Measurements from ENCODE around the gene METTL9. TPM values are rescaled to one million over a fixed set of nuclear protein-coding genes. Genes with fewer than 3 reads are reported as not detected.

METTL9 gene
- total and polyA plus RNA-seq, 3 donors from 2014 or later = 42.4 to 77.5 (median 70.5) TPM

DNA sequence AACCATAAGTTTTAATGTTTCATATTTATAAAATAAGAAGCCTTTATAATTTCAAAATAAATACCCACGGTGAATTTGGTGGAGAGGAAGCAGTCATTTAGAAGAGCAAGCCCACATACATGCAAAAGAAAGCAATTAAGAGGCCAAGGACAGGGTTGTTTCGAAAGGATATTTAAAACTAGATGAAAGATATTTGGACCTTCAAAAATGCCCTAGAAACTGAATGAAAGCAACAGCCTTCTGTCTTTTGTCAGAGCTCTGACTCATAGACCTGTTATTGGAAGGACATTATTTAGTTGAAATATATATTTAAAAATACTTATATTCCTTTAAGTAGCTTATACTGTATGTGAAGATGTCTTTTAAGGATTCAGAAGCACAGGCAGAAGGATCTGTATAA is 8.6 kb upstream of the METTL9 start:
- Histone ChIP-seq H3K4me3 (no peak overlapping the region), H3K9me3 (no peaks in the 10 kb centered on the region), H3K27me3 (no peaks in the 10 kb centered on the region), H3K27ac (no peak overlapping the region), H3K4me1 (no peaks in the 10 kb centered on the region), H3K36me3 (ENCODE audit: low read depth, missing control alignments) (no peaks in the 10 kb centered on the region)
- 51 to 53% methylated on average over 2 of the region's 2 CpGs for WGBS, 2 donors
- intact Hi-C loops (cut with DNase I; ENCODE audit: low total_unique reads) = no loop called here
- TF ChIP-seq POLR2A (IDR thresholded peaks at IDR 0.05) = no peak
- TF ChIP-seq, protein P1, sequence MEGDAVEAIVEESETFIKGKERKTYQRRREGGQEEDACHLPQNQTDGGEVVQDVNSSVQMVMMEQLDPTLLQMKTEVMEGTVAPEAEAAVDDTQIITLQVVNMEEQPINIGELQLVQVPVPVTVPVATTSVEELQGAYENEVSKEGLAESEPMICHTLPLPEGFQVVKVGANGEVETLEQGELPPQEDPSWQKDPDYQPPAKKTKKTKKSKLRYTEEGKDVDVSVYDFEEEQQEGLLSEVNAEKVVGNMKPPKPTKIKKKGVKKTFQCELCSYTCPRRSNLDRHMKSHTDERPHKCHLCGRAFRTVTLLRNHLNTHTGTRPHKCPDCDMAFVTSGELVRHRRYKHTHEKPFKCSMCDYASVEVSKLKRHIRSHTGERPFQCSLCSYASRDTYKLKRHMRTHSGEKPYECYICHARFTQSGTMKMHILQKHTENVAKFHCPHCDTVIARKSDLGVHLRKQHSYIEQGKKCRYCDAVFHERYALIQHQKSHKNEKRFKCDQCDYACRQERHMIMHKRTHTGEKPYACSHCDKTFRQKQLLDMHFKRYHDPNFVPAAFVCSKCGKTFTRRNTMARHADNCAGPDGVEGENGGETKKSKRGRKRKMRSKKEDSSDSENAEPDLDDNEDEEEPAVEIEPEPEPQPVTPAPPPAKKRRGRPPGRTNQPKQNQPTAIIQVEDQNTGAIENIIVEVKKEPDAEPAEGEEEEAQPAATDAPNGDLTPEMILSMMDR (IDR thresholded peaks at IDR 0.05) = no peak
- no peak for DNase-seq

DNA sequence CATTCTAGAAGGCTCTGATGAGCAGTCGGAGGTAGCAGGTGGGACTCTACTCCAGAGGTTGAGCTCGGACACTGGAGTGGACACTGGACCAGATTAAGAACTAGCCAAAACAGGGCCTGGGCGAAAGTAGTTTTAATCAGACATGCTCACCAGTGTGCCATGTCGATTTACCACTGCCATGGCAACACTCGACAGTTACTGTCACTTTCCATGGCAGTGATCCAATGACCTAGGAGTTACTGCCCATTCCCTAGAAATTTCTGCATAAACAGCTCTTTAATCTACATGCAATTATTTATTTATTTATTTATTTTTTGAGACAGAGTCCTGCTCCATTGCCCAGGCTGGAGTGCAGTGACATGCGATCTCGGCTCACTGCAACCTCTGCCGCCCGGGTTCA is 7.2 kb upstream of the METTL9 start:
- intact Hi-C loops (cut with DNase I; ENCODE audit: low total_unique reads) = no loop called here
- no peak overlapping the region for H3K4me3 ChIP-seq
- TF ChIP-seq, protein P1 (IDR thresholded peaks at IDR 0.05) = no peak
- no peak for TF ChIP-seq POLR2A (IDR thresholded peaks at IDR 0.05)
- H3K27ac ChIP-seq = no peak overlapping the region
- H3K27me3 ChIP-seq = no peaks in the 10 kb centered on the region
- DNase-seq = no peak
- no peaks in the 10 kb centered on the region for H3K9me3 ChIP-seq
- no peaks in the 10 kb centered on the region for H3K36me3 ChIP-seq (ENCODE audit: low read depth, missing control alignments)
- H3K4me1 ChIP-seq = no peaks in the 10 kb centered on the region
- 92 to 93% methylated on average over 9 of the region's 9 CpGs for WGBS, 2 donors

DNA sequence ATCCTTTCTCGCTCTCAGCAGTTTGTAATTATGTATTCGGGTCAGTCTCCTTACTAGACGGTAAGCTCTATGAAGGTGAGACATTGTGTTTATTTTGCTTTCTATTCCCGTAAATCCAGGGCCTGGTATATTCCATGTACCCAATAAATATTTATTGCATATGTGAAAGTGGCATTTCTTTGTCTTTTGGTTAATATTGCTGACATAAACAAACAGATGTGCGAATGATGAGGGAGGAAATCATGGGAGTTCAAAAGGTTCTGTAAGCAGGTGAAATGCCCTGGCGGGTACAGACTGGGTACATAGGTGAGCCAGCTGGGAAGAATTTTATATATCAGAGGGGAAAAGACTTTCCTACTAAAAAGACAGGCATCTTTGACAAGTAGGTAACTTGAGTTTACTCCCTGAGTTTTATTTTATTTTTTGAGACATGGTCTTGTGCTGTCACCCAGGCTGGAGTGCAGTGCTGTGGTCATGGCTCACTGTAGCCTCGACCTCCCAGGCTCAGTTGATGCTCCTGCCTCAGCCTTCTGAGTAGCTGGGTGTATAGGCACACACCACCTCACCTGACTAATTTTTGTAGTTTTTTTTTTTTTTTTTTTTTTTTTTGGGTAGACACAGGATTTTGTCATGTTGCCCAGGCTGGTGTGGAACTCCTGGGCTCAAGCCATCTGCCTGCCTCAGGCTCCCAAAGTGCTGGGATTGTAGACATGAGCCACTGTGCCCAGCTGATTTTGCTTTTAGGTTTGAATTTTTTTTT is 5.7 kb upstream of the METTL9 start:
- 78 to 80% methylated on average over 7 of the region's 7 CpGs for WGBS, 2 donors
- no peak for DNase-seq
- intact Hi-C loops (cut with DNase I; ENCODE audit: low total_unique reads) = no loop called here
- peaks cover 3% of the 10 kb centered on the region for H3K4me1 ChIP-seq
- no peaks in the 10 kb centered on the region for H3K27me3 ChIP-seq
- H3K36me3 ChIP-seq (ENCODE audit: low read depth, missing control alignments) = no peaks in the 10 kb centered on the region
- no peak for TF ChIP-seq POLR2A (IDR thresholded peaks at IDR 0.05)
- no peak overlapping the region for H3K27ac ChIP-seq
- no peak overlapping the region for H3K4me3 ChIP-seq
- H3K9me3 ChIP-seq = no peaks in the 10 kb centered on the region

DNA sequence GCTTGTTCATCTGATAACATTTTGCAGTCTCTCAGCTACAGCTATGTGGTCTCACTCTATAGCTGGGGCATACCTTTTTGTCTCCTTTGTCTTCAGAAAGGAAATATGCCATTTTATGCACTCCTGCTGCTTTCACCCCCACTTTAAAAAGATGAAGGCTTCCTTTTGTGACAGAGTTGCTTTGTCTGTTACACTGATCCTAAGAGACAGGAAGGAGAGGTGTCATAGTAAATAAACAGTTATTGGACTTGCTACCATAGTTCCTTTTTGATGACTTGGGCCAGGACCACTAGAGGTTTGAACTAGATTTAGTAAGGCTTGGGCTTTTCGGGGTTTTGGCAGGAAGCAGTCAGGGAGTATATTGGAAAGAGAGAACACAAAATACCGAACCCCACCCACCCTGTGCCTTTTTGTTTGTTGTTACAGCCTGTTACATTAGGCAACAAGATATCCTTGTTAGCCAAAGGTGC is 1.8 kb upstream of the METTL9 start:
- 27 to 41% methylated on average over 2 of the region's 2 CpGs for WGBS, 2 donors

GRCh38 chr16:21598206-21598605 is 1.2 kb upstream of the METTL9 start:
- H3K27ac ChIP-seq = peak overlapping the region in 1 of 2 donors; percentile 96
- WGBS, 2 donors = 39 to 47% methylated on average over 12 of the region's 12 CpGs
- H3K4me3 ChIP-seq = peak overlapping the region in 1 of 2 donors; percentile 88
- H3K36me3 ChIP-seq (ENCODE audit: low read depth, missing control alignments) = no peaks in the 10 kb centered on the region
- peaks cover 13% of the 10 kb centered on the region for H3K4me1 ChIP-seq
- no peak for TF ChIP-seq POLR2A (IDR thresholded peaks at IDR 0.05)
- TF ChIP-seq, protein P1 (IDR thresholded peaks at IDR 0.05) = no peak
- intact Hi-C loops (cut with DNase I; ENCODE audit: low total_unique reads) = no loop called here
- DNase-seq = no peak
- H3K9me3 ChIP-seq = no peaks in the 10 kb centered on the region
- H3K27me3 ChIP-seq = no peaks in the 10 kb centered on the region

More for the DNA sequence above, 1.8 kb upstream of the METTL9 start:
- intact Hi-C loops (cut with DNase I; ENCODE audit: low total_unique reads) = no loop called here
- Histone ChIP-seq H3K4me3 (no peak overlapping the region), H3K36me3 (ENCODE audit: low read depth, missing control alignments) (no peaks in the 10 kb centered on the region), H3K9me3 (no peaks in the 10 kb centered on the region), H3K27me3 (no peaks in the 10 kb centered on the region), H3K27ac (no peak overlapping the region), H3K4me1 (peaks cover 13% of the 10 kb centered on the region)
- DNase-seq = no peak
- TF ChIP-seq, protein P1 (IDR thresholded peaks at IDR 0.05) = no peak
- TF ChIP-seq POLR2A (IDR thresholded peaks at IDR 0.05) = no peak
